Cardiac fibroblast (primary cell): ENCODE data around the gene KANSL2.
"Not testable (repeated sequence)": the region's sequence is repeated elsewhere in the genome, so short reads cannot be mapped to it uniquely, and the experiment has no call there.

ENCODE experiments used
- DNase-seq, 2 donors: peaks; one replicate each; pipeline versions ENCODE4 v3.0.0 to v3.0.0-alpha.2; 2010; ENCODE audit warnings: low read depth in 2 of 2
- H3K4me3 ChIP-seq, 2 donors: replicated peaks in 1 of 2; 1 replicate in 1 of 2; 2 replicates in 1 of 2; pipeline ENCODE4 v1.5.1; 2011; ENCODE audit warnings: low read depth in 2 of 2, low read length in 2 of 2, mild to moderate bottlenecking in 2 of 2, moderate library complexity in 1 of 2
- TF ChIP-seq, protein P1 (sequence below): IDR thresholded peaks from one replicate; pipeline ENCODE4 v1.5.1; 2011; ENCODE audit warnings: low read depth, mild to moderate bottlenecking, low read length, inconsistent platforms

The KANSL2 gene

DNA sequence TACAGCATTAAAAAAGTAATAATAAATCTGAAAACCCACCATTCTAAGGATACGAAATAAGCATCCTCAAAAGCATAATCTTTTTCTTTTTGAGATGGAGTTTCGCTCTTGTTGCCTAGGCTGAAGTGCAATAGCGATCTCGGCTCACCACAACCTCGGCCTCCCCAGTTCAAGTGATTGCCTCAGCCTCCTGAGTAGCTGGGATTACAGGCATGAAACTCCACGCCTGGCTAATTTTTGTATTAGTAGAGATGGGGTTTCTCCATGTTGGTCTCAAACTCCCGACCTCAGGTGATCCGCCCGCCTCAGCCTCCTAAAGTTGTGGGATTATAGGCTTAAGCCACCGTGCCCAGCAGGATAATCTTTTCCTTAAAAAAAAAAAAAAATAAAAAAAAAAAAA, 30.2 kb upstream of the KANSL2 start:
- TF ChIP-seq, protein P1, sequence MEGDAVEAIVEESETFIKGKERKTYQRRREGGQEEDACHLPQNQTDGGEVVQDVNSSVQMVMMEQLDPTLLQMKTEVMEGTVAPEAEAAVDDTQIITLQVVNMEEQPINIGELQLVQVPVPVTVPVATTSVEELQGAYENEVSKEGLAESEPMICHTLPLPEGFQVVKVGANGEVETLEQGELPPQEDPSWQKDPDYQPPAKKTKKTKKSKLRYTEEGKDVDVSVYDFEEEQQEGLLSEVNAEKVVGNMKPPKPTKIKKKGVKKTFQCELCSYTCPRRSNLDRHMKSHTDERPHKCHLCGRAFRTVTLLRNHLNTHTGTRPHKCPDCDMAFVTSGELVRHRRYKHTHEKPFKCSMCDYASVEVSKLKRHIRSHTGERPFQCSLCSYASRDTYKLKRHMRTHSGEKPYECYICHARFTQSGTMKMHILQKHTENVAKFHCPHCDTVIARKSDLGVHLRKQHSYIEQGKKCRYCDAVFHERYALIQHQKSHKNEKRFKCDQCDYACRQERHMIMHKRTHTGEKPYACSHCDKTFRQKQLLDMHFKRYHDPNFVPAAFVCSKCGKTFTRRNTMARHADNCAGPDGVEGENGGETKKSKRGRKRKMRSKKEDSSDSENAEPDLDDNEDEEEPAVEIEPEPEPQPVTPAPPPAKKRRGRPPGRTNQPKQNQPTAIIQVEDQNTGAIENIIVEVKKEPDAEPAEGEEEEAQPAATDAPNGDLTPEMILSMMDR: no peak
- no peak overlapping the region for H3K4me3 ChIP-seq
- DNase-seq: no peak

DNA sequence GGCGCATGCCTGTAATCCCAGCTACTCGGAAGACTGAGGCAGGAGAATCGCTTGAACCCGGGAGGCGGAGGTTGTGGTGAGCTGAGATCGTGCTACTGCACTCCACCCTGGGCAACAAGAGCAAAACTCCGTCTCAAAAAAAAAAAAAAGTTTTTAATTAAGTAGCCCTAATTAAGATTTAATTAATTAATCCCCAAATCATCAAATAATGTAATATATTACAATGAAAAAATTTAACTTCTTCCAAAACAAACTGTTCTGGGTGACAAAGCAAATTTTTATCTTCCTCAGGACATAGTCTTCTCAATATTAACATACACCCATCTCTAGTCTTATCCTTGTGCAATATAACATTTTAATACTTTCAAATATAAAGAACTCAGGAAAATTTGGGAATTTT, 16.8 kb upstream of the KANSL2 start:
- not testable (repeated sequence) for DNase-seq, H3K4me3 ChIP-seq

DNA sequence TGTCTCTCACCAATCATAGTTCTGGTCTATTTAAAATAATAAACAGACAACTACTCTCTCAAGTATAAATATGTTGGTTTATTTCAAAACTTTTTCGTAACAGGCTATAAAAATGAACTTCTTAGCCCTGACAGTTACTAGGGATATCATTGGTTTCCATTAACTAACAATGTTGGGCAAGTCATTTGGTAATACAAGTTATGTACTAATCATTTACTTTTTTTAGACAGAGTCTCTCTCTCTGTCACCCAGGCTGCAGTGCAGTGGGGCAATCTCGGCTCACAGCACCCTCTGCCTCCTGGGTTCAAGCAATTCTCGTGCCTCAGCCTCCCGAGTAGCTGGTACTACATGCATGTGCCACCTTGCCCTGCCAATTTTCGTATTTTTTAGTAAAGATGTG, 14.6 kb upstream of the KANSL2 start:
- no peak for DNase-seq
- H3K4me3 ChIP-seq: no peak overlapping the region
- TF ChIP-seq, protein P1: no peak

DNA sequence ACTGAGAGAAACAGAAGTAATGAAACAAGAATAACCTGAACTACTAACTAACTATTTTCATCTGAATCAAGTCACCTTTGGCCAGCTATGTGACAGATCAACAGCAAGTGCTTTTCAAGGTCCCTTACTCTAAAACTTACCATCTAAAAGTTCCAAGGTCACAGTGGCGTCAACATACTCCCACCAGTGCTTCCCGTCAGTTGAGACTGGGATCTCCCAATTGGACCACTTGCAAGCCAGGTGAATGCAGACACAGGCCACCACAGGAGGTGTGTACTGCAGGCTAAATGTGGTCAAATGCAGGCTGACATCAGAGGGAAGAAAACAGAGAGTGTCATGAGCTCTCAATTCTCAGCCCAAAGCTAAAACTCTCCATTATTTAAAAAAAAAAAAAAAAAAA, 13.8 kb upstream of the KANSL2 start:
- TF ChIP-seq, protein P1: no peak
- H3K4me3 ChIP-seq: no peak overlapping the region
- DNase-seq: no peak

DNA sequence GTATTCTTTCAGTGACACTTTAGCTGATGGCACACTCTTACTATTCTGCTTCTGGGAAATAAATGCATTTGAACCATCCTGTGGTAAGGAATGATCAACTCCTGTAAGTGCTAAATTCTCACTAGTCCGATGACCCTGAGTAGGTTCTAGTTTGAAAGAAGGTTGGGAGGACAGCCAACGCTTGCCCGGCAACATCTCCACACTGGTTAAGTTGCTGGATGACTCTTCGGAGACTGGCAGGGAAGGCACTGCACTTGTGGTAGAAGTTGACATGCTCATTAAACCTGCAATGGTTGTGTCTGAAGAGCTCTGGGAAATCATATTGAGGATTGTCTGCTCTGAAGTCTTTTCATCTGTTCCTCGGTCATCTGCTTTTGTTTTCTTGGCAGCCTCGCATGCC, 12.0 kb upstream of the KANSL2 start:
- no peak for DNase-seq
- no peak overlapping the region for H3K4me3 ChIP-seq
- TF ChIP-seq, protein P1: no peak

DNA sequence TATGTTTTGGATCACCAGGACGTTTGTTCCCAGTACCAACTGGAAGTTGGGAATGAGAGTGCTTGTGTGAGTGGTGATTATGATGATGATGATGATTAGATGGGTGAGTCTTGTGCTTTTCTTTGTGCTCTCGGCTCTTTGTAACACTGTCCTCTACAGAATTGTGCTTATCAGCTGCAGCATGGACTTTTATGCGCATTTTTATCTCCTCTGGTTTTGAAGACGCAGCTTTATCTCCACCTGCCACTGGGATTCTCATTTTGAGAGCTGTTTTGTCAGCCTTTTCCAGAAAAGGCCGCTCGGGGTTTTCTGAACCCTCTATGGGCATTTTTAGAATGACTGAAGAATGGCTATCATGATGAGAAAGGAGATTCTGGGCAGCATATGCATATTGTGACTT, 11.5 kb upstream of the KANSL2 start:
- no peak overlapping the region for H3K4me3 ChIP-seq
- TF ChIP-seq, protein P1: no peak
- no peak for DNase-seq

DNA sequence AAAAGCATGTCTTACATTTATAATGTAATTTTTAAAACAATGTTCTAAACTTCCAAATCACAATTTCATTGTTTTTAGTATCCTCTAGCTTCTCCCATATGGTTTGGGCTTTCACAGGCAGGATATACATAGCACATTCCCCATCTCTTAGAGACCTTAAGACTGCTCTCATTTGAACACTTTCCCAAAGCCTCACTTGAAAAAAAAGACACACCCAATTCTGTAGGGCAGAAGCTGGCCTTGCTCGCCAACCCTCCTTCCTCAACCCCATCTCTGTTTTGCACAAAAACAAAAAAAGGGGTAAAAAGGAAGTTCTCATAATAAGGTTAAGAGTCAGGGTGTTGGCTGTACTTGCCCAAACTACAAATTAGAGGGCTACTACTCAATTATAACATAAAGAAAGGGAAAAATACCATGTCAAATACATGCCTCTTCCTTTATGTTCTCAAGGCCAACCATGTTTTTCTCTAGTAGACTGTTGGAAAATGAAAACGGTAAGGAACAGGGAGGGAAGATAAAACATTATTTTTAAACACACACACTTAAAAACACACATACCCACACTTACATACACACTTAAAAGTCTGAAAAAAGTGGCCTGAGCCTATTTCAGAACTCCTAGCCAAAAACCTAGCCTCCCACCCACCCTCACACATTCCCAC, 9.9 kb upstream of the KANSL2 start:
- TF ChIP-seq, protein P1: no peak
- no peak overlapping the region for H3K4me3 ChIP-seq
- no peak for DNase-seq
